Pancreas (tissue), 10 donors: Measurements from ENCODE around the gene HEPHL1. TPM values are rescaled to one million over a fixed set of nuclear protein-coding genes. Genes with fewer than 3 reads are reported as not detected.
A peak's percentile ranks its signal among the peaks of the same experiment; 100 is the strongest.

Experiments
- ATAC-seq, 4 donors: fragments of 200-7000 bp; cut with Tn5 transposase; one replicate each; pipeline versions ENCODE4 v1.8.0 to v1.9.1; 2020; ENCODE audit warnings: mild to moderate bottlenecking in 4 of 4, moderate library complexity in 4 of 4
- DNase-seq, 6 donors: peaks; one replicate each; pipeline ENCODE4 v3.0.0-alpha.2; 2020
- FAIRE-seq: peaks from 2 replicates; lab custom pipeline; 2012; peaks lifted over from hg19 to GRCh38; lab: Jason Lieb, UNC
- H3K27ac ChIP-seq, 4 donors: fragments of 200-600 bp; sonication (generic); 1 replicate in 3 of 4; 2 replicates in 1 of 4; pipeline versions ENCODE4 v1.5.0 to v1.8.0; 2020
- H3K27me3 ChIP-seq, 4 donors: fragments of 200-600 bp; one replicate each; pipeline ENCODE4 v1.8.0; 2021
- H3K36me3 ChIP-seq, 3 donors: fragments of 200-600 bp; sonication (generic) in 1 of 3; one replicate each; pipeline versions ENCODE4 v1.5.0 to v1.8.0; 2020 to 2021
- H3K4me1 ChIP-seq, 3 donors: fragments of 200-600 bp; one replicate each; pipeline ENCODE4 v1.8.0; 2021
- H3K4me3 ChIP-seq, 4 donors: fragments of 200-600 bp; sonication (generic) in 2 of 4; one replicate each; pipeline versions ENCODE4 v1.5.0 to v1.8.0; 2020 to 2021
- H3K9me3 ChIP-seq, 4 donors: fragments of 200-600 bp; one replicate each; pipeline ENCODE4 v1.8.0; 2021
- CTCF ChIP-seq, 4 donors: fragments of 200-600 bp; sonication (generic) in 3 of 4; IDR thresholded peaks; one replicate each; pipeline versions ENCODE4 v1.5.0 to v1.8.0; 2021; ENCODE audit warnings: antibody characterized with exemption in 4 of 4
- WGBS, 2 donors: extraction: QIAGEN DNeasy Blood & Tissue Kit; methylation state at CpG; one replicate each; pipeline ENCODE4 v1.1.7; 2013; 5-methylcytosine and 5-hydroxymethylcytosine counted together
- intact Hi-C, 3 donors: fragments of 100-400 bp; cut with DNase I; formaldehyde crosslinking; loops; one replicate each; pipeline versions ENCODE4 v1.11.1 to v1.14.2; 2022
- polyA plus RNA-seq, 2 donors: library from polyadenylated mRNA; stranded (reverse); fragments of 200-250 nt; gene quantifications; one replicate each; pipeline ENCODE4 v1.2.3, GENCODE V29; 2013
- total RNA-seq, 6 donors: library from RNA; stranded (reverse); fragmentation: NEBNext Ultra II Directional in 4 of 6; extraction: Animal tissue kit (Norgen Biotek cat#: 25700) in 4 of 6; gene quantifications; one replicate each; pipeline versions ENCODE4 v1.2.1 to v1.2.4, GENCODE V29; 2021 to 2023
- donor health status: healthy with polysubstance abuse.
- donor health status: DM: no; HTN: no; CAD: no; lungs with moderate emphysema.
- donor health status: DM: no; HTN: no; CAD: no.
- donor health status: control.
- donor health status: control.
- donor health status: Bipolar disorder and iron deficiency.
- donor health status: DM: yes; HTN: yes; CAD: no.
- donor health status: DM: no; HTN: no; CAD: no.
- donor health status: DM: no; HTN: no; CAD: no.
- donor health status: DM: yes; HTN: yes; CAD: no.

Gene HEPHL1
- total and polyA plus RNA-seq, 8 donors, result not detected

DNA sequence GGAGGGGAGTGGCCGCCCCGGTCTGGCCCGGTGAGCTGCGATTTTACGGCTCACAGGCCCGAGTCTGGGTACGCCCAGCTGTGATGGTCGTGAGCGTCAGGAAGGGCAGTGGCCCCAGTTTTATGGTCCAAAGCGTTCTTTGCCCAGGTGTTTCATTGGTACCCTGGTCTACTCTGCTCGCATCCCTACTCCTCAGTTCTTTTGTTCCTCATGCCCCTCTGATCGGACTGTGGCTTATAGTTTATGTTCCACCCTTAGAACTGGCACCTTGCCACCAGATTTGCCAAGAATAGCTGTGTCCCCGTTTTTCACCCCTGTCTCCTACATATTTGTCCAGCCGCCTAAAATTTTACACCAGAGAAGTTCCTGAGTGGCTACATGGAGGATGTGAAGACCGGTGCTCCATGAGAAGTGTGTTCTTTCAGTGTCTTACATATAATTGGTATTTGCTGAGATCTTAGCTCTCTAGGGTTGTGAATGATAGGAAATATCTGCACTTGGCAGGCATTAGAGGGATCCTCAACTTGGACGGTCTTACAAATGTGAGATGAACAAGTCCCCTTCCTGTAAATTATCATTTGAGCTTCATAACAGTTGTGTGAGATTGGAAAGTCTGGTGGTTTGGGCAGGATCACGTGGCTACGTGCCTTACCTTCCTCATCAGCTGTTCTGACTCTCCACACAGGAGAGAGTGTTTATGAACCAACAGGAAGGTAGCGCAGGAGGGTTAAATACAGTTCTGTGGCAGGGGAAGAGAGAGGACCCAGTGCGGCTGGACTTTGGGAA lies 108.6 kb downstream of the HEPHL1 start:
- peak overlapping the region; percentile 88 to 91 (median 90) for H3K27ac ChIP-seq
- peak in 2 of 4 donors; percentile 75 to 76 for ATAC-seq
- intact Hi-C loops, result no loop called here
- H3K36me3 ChIP-seq, result no peaks in the 10 kb centered on the region
- WGBS, 2 donors, result 11 to 16% methylated on average over 20 of the region's 20 CpGs
- no peak for FAIRE-seq
- H3K27me3 ChIP-seq, result no peaks in the 10 kb centered on the region
- H3K4me3 ChIP-seq, result peak overlapping the region; percentile 74 to 89 (median 82)
- peaks cover 4 to 16% (median 4%) of the 10 kb centered on the region in 3 donors for H3K4me1 ChIP-seq
- peak in 1 of 6 donors; percentile 63 for DNase-seq
- TF ChIP-seq CTCF (IDR thresholded peaks at IDR 0.05), result no peak
- H3K9me3 ChIP-seq, result no peaks in the 10 kb centered on the region

GRCh38 chr11:94130298-94131046 lies 109.3 kb downstream of the HEPHL1 start:
- FAIRE-seq (no peak), DNase-seq (no peak), ATAC-seq (no peak)
- WGBS, 2 donors, result 82 to 88% methylated on average over 7 of the region's 7 CpGs
- TF ChIP-seq CTCF (IDR thresholded peaks at IDR 0.05), result no peak
- H3K27ac ChIP-seq, result peak overlapping the region in 2 of 4 donors; percentile 90 to 91
- H3K27me3 ChIP-seq, result no peaks in the 10 kb centered on the region
- no peaks in the 10 kb centered on the region for H3K9me3 ChIP-seq
- no peaks in the 10 kb centered on the region for H3K36me3 ChIP-seq
- H3K4me3 ChIP-seq, result peak overlapping the region in 1 of 4 donors; percentile 80
- intact Hi-C loops, result no loop called here
- peaks cover 4 to 24% (median 4%) of the 10 kb centered on the region in 3 donors for H3K4me1 ChIP-seq

DNA sequence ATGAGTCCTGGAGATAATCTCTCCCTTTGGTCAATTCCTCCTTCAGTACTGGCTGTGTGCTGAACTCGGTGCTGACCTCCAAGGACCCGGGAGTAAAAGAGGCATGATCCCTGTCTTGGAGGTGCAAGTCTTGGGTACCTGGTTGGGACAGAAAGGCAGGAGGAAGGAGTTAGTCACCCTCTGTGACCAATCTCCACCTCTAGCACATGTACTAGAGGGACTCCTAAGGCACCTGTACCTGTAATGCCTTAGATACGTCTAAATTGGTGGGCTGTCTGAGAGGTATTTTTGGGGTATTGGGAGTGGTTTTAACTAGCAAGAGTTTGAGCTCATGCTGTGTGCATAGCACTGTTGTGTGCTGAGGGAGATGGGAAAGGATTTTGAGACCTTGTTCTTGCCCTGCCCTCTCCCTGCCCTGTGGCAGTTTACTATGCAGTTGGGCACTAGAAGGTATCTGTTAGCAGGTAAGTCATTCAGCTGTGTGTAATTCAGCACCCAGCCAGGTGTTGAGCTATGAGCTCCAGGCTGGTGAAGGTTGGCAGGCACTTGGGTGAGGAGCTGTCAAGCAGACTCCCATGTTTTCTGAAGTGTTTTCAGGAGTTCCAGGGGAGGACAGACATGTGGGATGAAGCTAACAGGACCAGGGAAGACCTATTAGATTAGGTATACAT lies 110.0 kb downstream of the HEPHL1 start:
- H3K4me1 ChIP-seq, result peaks cover 4 to 30% (median 4%) of the 10 kb centered on the region in 3 donors
- H3K4me3 ChIP-seq, result no peak overlapping the region
- TF ChIP-seq CTCF (IDR thresholded peaks at IDR 0.05), result no peak
- no peaks in the 10 kb centered on the region for H3K9me3 ChIP-seq
- peak in 1 of 6 donors; percentile 29 for DNase-seq
- intact Hi-C loops, result no loop called here
- WGBS, 2 donors, result 74 to 77% methylated on average over 3 of the region's 3 CpGs
- H3K27ac ChIP-seq, result peak overlapping the region in 3 of 4 donors; percentile 0 to 23 (median 2)
- H3K36me3 ChIP-seq, result no peaks in the 10 kb centered on the region
- ATAC-seq, result no peak
- no peak for FAIRE-seq
- no peaks in the 10 kb centered on the region for H3K27me3 ChIP-seq

DNA sequence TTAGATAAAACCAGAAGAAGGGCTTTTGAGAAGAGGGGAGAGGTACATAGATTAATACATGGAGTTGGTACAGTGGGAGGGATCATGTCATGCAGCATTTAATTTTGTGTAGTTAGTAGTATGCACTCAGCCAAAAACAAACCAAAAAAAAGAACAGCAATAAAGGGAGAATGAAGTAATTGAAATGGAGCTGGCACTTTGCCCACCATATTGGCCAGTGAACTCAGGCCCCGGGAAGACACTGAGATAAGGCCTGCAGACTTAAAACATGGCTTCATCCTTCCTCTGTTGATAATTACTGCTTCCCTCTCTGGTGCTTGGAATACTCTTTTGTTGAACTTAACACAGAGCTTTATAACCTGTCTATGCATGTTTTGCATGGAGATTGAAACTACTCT lies 110.6 kb downstream of the HEPHL1 start:
- FAIRE-seq, result no peak
- Histone ChIP-seq H3K27me3 (no peaks in the 10 kb centered on the region), H3K27ac (peak overlapping the region in 2 of 4 donors; percentile 2 to 23), H3K9me3 (no peaks in the 10 kb centered on the region), H3K4me1 (peaks cover 4 to 30% (median 4%) of the 10 kb centered on the region in 3 donors), H3K36me3 (no peaks in the 10 kb centered on the region), H3K4me3 (no peak overlapping the region)
- intact Hi-C loops, result no loop called here
- 3 to 11% methylated on average over 1 of the region's 1 CpG for WGBS, 2 donors
- no peak for TF ChIP-seq CTCF (IDR thresholded peaks at IDR 0.05)
- DNase-seq, result no peak
- ATAC-seq, result no peak
